ENCODE data around the gene CCDC191.

CCDC191 gene

DNA sequence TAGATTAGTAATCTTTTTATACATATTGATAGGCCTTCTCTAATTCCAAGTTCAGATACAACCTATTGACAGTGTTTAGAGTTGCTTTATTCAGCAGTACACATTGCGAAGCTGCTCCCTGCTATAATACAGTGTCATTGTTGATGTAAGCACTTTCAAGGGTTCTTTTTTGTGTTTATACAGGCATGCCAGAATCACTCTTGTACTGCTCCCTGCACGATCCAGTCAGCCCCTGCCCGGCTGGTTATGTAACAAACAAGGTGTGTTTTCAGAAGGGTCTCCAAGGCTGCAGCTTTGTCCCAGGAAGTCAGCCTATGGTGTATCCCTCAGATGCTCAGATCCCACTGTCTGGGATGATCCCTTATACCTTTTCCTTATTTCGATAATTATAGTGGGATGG, 11.5 kb upstream of the CCDC191 start:
- TF ChIP-seq, protein P1, sequence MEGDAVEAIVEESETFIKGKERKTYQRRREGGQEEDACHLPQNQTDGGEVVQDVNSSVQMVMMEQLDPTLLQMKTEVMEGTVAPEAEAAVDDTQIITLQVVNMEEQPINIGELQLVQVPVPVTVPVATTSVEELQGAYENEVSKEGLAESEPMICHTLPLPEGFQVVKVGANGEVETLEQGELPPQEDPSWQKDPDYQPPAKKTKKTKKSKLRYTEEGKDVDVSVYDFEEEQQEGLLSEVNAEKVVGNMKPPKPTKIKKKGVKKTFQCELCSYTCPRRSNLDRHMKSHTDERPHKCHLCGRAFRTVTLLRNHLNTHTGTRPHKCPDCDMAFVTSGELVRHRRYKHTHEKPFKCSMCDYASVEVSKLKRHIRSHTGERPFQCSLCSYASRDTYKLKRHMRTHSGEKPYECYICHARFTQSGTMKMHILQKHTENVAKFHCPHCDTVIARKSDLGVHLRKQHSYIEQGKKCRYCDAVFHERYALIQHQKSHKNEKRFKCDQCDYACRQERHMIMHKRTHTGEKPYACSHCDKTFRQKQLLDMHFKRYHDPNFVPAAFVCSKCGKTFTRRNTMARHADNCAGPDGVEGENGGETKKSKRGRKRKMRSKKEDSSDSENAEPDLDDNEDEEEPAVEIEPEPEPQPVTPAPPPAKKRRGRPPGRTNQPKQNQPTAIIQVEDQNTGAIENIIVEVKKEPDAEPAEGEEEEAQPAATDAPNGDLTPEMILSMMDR (conservative IDR thresholded peaks at IDR 0.05; ENCODE audit: low read depth) = no peak
- ChIA-PET POLR2A (ENCODE audit: low non-redundant PET) (no interaction called here), CTCF (interaction anchor here (1.0 kb wide), 1 partner anchor 17 kb away, joined by 3 read pairs; no protein-coding TSS in a partner anchor)
- H3K27ac ChIP-seq = no peak overlapping the region
- no peak for DNase-seq (ENCODE audit: low spot score)

DNA sequence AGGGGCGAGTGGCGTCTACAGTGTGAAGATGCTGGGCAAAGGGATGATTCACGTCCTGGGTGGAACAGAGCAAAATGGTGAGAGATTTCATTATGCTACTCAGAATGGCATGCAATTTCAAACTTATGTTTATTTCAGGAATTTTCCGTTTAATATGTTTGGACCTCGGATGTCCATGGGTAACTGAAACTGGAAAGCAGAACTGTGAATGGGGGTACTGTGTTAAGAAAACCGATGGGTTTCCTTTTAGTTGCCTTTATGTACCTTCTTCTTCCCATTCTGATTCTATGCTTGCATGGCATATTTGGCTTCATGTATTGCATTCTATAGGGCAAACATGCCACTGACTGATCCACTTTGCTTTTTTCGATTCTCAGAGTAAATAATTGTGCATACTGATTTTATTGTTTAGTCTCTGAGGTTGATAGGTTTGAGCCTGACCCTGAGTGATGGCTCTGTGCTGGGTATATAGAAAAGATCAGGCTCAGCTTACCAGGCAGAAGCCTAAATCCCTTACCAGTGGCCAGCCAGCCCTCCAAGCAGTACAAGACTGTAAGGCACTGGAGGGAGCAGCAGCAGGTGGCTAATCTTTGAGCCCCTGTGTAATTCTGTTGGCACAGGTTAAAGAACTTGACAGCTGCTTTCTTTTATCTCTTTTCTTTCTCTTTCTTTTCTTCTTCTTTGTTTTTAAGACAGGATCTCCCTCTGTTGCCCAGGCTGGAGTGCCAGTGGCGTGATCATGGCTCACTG, 4.8 kb upstream of the CCDC191 start:
- TF ChIP-seq, protein P1 (conservative IDR thresholded peaks at IDR 0.05; ENCODE audit: low read depth) = no peak
- POLR2A ChIA-PET (ENCODE audit: low non-redundant PET) = no interaction called here
- no peak for DNase-seq (ENCODE audit: low spot score)
- no peak overlapping the region for H3K27ac ChIP-seq
- CTCF ChIA-PET = no interaction called here

DNA sequence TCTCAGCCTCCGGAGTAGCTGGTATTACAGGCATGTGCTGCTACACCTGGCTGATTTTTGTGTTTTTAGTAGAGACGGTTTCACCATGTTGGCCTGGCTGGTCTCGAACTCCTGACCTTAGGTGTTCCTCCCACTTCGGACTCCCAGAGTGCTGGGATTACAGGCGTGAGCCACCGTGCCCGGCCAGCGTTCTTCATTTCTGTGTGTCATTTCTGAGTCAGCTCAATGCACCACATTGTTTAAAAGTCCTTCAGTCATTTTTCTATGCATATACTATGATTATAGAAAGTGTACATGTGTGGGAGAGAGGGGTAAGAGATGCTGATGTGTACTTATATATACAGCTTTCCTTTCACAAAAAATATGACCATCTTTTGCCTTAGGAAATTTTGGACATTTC, 2.3 kb upstream of the CCDC191 start:
- CTCF ChIA-PET = no interaction called here

DNA sequence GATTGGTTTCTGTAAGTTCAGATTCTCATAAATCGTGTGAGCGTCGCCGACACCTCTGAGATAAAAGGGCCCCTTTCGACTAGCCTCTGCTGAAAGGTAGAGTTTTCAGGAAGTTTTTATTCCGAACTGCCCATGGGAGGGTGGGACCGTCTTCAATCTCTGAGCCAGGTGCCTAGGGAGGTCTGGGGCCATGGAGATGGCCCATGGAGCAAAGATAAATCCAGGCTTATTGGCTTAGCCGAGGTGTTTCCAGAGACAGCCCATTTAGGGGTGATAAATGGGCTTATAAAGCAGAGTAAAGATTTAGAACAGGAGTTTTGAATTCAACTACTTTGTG, 653 bp upstream of the CCDC191 start:
- DNase-seq (ENCODE audit: low spot score) = peak; percentile 5
- TF ChIP-seq, protein P1 (conservative IDR thresholded peaks at IDR 0.05; ENCODE audit: low read depth) = no peak
- ChIA-PET CTCF (no interaction called here), POLR2A (ENCODE audit: low non-redundant PET) (no interaction called here)
- peak overlapping the region; percentile 91 for H3K27ac ChIP-seq

More for the DNA sequence above, 2.3 kb upstream of the CCDC191 start:
- TF ChIP-seq, protein P1 (conservative IDR thresholded peaks at IDR 0.05; ENCODE audit: low read depth) = no peak
- no peak for DNase-seq (ENCODE audit: low spot score)
- POLR2A ChIA-PET (ENCODE audit: low non-redundant PET) = no interaction called here
- no peak overlapping the region for H3K27ac ChIP-seq

DNA sequence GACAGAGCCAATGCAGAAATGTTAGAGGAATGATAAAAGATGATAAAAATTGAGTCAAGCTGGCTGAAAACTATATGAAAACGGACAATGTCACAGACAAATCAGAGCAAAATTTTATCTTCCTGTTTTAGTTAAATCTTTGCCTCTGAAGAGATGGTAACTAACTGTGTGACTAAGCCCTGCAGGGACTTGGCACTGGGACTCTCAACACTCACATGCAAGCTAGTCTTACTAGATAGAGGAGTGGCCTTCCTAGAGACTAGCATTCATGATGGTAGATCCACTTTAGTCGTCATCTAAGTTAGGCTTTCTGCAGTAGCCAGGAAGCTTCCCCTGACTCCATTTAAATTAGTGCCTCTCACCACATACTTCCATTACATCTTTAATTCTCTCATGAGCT, 4.1 kb downstream of the CCDC191 start:
- TF ChIP-seq, protein P1 (conservative IDR thresholded peaks at IDR 0.05; ENCODE audit: low read depth) = no peak
- CTCF ChIA-PET = no interaction called here
- POLR2A ChIA-PET (ENCODE audit: low non-redundant PET) = no interaction called here
- DNase-seq (ENCODE audit: low spot score) = no peak
- no peak overlapping the region for H3K27ac ChIP-seq

DNA sequence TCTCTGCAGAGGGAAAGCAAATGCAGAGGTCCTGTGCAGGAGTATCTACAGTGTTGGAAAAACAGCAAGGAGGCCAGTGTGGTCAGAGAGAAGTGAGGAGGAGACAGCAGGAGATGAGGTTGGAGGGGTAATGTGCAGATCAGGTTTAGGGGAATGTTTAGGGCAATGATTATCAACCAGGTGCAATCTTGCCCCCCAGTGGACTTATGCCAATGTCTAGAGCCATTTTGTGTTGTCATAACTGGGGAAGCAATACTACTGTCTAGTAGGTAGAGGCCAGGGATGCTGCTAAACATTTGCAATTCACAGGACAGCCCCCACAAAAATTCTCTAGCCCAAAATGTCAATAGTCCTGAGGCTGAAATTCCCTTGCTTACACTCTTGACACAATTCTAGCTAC, 13.1 kb downstream of the CCDC191 start:
- CTCF ChIA-PET = no interaction called here
- no peak for DNase-seq (ENCODE audit: low spot score)
- POLR2A ChIA-PET (ENCODE audit: low non-redundant PET) = no interaction called here
- TF ChIP-seq, protein P1 (conservative IDR thresholded peaks at IDR 0.05; ENCODE audit: low read depth) = no peak
- H3K27ac ChIP-seq = no peak overlapping the region
